GM13977 (cell line): ENCODE data around the gene SIX4.

Experiments
- DNase-seq: peaks from one replicate; pipeline ENCODE4 v3.0.0; 2012; ENCODE audit warnings: low spot score
- CTCF ChIP-seq: IDR thresholded peaks from 2 replicates; pipeline ENCODE4 v1.5.1; 2012; ENCODE audit warnings: mild to moderate bottlenecking, control low read depth; ENCODE audit not compliant: insufficient read depth; ENCODE audit errors: extremely low read depth, missing control alignments
- in situ Hi-C: fragments of 300-500 bp; cut with MboI; formaldehyde crosslinking; loops from one replicate; pipeline ENCODE4 v1.12.0; 2022; ENCODE audit warnings: low sequenced_read_pairs, low pct_unique_long_range_greater_than_20kb, mixed read lengths, inconsistent platforms; ENCODE audit not compliant: unreplicated experiment

SIX4 gene

GRCh38 chr14:60710494-60710893, 13.7 kb downstream of the SIX4 start:
- no peak for TF ChIP-seq CTCF
- DNase-seq = no peak
- in situ Hi-C loops = no loop called here

- DNase-seq = no peak
- TF ChIP-seq CTCF = no peak
- in situ Hi-C loops = no loop called here
Measured at GRCh38 chr14:60707858-60708257, 16.3 kb downstream of the SIX4 start.

GRCh38 chr14:60705100-60705499, 19.1 kb downstream of the SIX4 start:
- no peak for TF ChIP-seq CTCF
- in situ Hi-C loops = no loop called here
- no peak for DNase-seq

- DNase-seq = no peak
- no peak for TF ChIP-seq CTCF
- in situ Hi-C loops = no loop called here
Measured at GRCh38 chr14:60700598-60700997, 23.6 kb downstream of the SIX4 start.

- in situ Hi-C loops = no loop called here
- no peak for DNase-seq
- TF ChIP-seq CTCF = no peak
Measured at GRCh38 chr14:60695327-60695726, 28.8 kb downstream of the SIX4 start.

- DNase-seq = no peak
- in situ Hi-C loops = no loop called here
- TF ChIP-seq CTCF = no peak
Measured at GRCh38 chr14:60691383-60692113, 32.6 kb downstream of the SIX4 start.
